NCI-H2029 treated with DMSO at 0.1 percent for 48 hours (cell line): ENCODE results near the gene ATP2B2.

Source experiments
- DNase-seq: peaks from one replicate; lab custom pipeline; 2025; lab: John Stamatoyannopoulos, UW

ATP2B2 gene

GRCh38 chr3:10328460-10329071 lies 176.8 kb downstream of the ATP2B2 start:
- DNase-seq, result no peak

- DNase-seq, result no peak
Measured at GRCh38 chr3:10327592-10327991, 177.8 kb downstream of the ATP2B2 start.

DNA sequence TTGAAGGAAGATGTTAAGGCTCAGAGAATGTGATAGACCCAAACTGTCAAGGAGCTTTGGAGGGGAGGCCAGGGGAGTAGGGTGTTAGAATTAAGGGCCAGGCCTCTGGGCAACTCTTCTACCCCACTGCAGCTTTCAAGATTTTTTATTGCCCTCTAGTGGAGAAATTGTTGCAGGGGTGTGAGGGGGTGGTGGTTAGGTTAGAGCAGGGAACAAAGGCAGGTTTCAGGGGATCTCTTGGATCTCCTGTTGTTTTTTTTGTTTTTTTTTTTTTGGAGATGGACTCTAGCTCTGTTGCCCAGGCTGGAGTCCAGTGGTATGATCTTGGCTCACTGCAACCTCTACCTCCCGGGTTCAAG lies 183.1 kb downstream of the ATP2B2 start:
- DNase-seq, result no peak

DNA sequence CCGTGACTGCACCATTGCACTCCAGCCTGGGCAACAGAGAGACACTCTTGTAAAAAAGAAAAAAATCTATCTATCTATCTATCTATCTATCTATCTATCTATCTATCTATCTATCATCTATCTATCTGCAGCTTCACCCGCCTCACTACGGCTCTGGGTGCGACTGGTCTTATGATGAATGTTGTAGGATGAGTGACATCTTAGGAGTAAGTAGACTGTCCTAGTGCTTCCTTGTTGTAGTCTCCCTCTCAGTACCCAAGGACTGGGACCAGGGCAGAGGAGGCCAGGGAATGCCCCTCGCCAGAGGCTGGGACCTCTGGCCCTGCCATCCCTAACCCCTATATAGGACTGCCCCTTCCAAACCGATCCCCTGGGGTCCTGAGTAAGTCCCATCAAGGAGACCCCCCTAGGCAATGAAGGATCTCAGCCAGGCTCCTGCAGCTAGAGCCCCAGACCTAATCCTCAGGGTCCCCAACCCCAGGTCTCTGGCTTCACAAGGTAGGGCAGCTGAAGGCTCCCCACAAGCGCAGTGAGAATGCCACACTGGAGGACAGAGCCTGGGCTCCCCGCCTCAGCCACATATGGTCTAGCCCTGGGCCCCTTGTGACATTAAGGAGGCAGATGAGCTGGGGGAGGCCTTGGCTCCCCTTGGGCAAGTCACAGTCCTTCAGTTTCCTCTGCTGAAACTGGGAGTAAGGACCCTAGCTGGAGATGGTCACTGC lies 183.6 kb downstream of the ATP2B2 start:
- no peak for DNase-seq

- no peak for DNase-seq
Measured at GRCh38 chr3:10320320-10320677, 185.1 kb downstream of the ATP2B2 start.

DNA sequence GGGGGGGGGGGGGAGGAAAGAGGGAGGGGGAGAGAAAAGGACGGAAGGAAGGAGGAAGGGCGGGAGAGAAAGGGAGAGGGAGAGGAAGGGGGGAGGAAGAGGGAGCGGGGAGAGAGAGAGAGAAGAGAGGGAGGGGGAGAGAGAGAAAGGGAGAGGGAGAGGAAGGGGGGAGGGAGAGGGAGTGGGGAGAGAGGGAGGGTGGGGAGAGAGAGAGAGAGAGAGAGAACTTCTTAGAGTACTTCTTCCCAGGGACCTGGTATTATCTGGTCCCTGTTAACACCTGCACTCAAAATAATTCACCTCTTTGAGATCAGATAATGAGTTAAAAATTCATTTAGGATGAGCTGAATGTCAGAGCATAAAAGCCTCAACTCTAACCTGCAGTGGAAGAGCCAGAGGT lies 185.6 kb downstream of the ATP2B2 start:
- no peak for DNase-seq

DNA sequence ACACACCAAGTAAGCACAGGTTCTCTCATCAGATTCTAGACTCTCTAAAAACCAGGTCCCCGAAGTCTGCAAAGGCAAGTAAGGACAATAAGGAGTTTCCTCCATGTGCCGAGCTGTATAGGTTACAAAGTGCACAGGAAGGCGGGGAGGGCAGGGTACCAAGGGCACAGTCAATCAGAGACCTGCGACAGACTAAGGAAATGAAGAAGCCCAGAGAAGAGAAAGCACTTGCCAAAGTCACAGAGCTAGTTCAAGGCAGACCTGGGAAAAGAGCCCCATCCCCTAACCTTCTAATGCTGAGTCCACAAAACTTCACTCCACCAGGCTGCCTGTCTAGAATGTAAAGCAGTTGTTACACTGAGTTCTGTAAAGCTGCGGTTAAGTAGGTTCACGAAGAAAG lies 186.1 kb downstream of the ATP2B2 start:
- DNase-seq, result no peak

DNA sequence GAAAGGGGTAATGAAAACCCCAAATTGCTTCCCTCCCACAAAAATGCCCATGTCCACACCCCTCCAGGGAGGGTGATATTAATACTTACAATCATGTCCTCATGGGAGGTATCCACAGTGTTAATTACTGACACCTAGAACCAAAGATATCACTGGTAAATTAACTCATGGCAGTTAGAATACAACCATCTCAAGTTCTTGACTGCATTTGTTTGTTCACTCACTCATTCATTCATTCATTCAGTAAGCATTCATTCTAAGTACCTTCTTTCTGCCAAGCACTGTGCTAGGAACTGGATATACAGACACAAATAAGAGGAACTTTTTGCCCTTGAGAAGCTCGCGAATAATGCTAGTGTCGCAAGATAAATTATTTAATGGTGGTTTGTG lies 187.4 kb downstream of the ATP2B2 start:
- no peak for DNase-seq

- DNase-seq, result no peak
Measured at GRCh38 chr3:10317311-10317960, 187.9 kb downstream of the ATP2B2 start.

DNA sequence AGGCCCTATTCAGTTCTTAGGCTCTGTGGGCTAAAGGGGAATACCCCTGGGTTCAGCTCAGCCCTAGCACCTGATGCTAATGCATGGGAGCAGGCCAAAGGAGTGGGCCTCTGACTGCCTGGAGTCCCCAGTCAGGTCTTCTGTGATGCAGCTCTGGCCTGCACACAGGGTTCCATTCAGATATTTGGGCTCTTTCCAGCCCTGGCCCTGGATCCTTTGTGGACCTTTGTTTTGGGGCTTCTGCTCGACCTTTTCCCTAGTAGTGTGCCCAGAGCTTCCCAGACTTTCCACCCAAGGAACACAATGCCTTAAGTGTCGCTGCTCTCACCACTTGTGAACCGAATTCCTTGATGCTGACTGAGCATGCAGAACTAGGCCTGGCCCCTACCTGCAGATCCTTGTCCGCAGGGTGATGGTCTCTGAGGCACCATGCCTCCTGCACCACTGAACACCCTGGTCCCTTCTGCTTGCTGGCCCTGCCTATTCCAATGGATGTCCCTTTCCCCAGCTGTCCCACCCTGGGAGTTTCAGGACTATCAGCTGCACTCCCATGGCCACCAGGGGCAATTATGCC lies 189.5 kb downstream of the ATP2B2 start:
- no peak for DNase-seq

GRCh38 chr3:10315101-10315500 lies 190.3 kb downstream of the ATP2B2 start:
- no peak for DNase-seq

DNA sequence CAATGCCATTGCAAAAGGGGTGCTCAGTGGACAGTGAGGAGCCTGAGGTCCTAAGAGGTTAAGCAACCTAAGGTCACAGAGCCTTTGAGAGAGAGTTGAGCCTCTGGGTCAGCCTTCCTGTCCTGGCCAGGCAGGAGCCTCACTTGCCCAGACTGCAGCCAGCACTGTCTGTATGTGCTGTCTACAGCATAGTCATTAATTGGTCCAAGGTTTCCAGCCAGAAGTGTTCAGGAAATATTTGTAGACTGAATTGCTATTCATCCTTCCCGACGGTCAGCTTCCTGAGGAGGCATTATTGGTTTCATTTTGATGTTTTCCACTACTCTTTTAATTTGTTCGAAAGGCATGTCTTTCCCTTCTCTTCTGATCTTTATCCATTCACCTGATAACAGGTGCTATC lies 192.5 kb downstream of the ATP2B2 start:
- no peak for DNase-seq

DNA sequence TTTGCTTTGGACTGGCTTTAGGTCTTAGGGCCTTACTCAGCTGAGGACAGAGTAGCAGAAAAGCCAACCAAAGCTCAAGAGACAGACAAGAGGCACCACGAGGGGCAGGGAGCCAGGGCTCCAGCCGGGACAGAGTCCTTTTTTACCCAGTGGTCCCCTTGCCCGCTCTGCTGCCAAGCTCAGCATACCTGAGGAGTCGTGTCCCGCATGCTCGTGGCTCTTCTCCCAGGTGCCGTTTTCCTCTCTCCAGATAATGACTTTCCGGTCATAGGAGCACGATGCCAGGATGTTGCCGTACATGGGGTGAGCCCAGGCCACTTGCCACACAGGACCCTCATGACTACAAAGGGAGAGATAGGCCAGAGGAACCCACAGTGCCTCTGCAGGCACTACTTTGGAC lies 193.0 kb downstream of the ATP2B2 start:
- DNase-seq, result no peak

DNA sequence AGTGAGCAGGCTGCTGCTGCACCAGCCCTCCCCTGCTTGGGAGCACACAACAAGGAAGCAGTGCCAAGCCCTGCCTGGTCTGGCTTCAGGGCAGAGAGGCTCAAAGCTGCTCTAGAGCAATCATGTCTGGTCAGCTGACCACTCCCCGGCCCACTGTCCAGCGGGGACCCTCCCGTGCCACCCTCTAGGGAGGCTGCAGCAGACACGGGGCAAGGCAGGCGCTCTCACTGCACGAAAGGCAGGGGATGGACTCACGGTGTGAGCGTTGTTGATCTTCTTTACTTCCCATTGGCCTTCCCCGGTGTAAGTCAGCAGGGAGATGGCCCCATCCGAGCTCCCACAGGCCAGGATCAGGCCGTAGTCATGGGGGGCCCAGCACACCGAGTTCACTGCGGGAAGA lies 193.7 kb downstream of the ATP2B2 start:
- DNase-seq, result no peak

DNA sequence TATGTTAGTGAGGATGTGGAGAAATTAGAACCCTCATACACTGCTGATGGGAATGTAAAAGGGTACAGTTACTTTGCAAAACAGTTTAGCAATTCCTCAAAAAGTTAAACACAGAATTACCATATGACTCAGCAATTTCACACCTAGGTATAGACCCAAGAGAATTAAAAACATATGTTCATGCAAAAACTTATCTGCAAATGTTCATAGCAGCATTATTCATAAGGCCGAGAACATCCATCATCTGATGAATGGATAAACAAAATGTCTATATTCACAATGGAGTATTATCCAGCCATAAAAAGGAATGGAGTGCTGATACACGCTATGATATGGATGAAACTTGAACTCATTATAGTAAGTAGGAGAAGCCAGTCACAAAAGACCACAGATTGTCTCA lies 194.8 kb downstream of the ATP2B2 start:
- DNase-seq, result no peak

DNA sequence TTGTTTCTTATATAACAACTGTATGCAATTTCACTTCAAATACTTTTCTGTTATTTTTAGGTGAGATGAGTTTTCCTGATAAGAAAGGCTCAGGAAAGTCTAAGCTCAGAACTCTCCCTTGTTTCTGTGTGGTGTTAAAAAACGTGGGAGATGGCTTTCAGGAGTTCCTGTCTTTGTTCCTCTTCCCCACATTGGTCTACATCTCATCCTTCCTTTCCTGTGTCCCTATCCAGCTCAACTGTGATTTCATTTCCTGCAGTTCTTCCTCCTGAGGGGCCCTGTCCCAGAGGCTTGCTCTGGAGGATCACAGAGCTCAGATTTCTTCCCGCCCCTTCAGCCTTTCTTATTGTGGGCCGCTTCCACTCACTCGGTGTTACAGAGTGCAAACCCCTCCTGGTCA lies 195.7 kb downstream of the ATP2B2 start:
- no peak for DNase-seq

- DNase-seq, result no peak
Measured at GRCh38 chr3:10308678-10309077, 196.7 kb downstream of the ATP2B2 start.

- DNase-seq, result no peak
Measured at GRCh38 chr3:10306156-10306555, 199.2 kb downstream of the ATP2B2 start.

DNA sequence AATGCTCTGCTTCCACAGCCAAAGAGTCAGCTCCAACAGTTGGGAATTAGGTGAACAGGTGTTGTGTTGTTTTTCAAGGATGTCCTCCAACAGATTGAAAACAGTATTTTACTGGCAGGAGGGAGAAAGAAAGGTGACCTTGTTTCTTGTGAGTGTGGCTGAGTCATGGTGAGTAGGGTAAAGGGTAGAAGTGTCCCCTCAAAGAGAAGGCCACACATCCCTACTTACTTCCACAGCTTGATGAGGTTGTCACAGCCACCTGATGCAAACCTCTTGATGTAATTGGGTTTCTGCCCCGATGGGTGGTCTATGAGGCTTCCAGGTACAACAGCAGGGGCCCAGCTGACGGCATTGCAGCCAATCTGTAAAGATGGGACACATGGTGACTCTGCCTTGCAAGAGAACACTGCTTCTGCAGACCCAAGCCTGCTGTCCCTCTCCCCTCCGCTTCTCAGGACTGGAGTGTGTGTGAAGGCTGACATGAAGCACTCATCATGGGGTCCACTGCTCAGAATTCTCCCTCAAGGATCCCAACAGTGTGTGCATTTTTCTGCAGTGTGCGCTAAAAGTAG lies 200.0 kb downstream of the ATP2B2 start:
- DNase-seq, result no peak

GRCh38 chr3:10304905-10305304 lies 200.5 kb downstream of the ATP2B2 start:
- DNase-seq, result no peak

DNA sequence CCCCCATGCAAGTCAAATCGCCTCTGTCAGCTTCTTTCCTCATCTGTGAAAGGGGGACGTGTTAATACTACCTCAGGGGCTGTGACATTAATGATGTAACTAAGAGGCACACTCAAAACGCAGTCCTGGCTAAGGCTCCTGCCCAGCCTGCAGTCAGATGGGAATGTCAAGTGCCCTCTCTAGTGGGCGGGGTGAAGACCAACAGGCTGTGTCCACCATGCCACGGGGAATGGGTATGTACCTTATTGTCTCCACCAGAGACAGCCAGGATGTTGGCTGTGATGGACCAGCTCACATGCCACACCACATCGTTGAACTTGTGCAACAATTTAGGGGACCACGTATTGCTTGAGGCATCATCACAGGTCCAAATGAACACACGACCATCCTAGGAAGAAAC lies 201.6 kb downstream of the ATP2B2 start:
- no peak for DNase-seq

DNA sequence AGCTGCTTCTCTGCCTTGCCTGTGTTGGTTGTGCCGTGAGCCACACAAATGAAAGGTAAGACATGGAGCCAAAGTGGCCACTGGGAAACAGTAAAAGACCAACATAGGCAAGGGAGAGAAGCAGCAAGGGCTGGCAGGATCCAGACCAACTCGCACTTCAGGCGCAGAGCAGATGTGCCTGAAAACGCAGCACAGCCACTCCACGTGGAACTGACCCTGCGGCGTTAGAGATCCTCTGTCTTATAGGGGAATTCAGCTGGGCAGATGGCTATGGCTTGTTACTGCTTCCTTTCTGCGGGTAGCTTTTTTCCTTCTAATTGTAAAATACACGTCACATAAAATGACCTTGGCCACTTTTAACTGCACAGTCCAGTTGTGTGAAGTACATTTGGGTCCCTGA lies 202.3 kb downstream of the ATP2B2 start:
- DNase-seq, result no peak

DNA sequence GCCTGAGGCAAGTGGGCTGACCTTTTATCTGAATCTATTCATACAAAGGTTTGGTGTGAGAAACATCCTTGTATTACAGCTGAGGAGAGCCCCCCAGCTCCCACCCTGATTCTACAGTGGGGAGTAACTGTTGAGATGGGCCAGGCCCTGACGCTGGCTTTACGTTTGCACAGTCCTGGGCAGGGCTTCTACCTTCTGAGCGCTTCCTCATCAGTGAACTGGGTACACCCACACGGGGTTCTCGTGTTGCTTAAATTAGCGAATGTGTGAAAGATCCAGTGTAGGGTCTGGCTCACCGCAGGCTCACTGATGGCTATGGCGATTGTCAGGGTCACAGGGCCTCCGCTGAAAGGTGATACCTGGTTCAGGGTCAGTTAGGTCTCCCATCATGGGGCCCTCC lies 205.3 kb downstream of the ATP2B2 start:
- no peak for DNase-seq
